Hematopoietic multipotent progenitor cell treated with erythropoietin and hydrocortisone succinate and interleukin-3 and kit ligand, for 6 days (in vitro differentiated cells): ENCODE measurements around the gene RAP1B.
A peak's percentile ranks its signal among the peaks of the same experiment; 100 is the strongest.
"Not testable (repeated sequence)": the region's sequence is repeated elsewhere in the genome, so short reads cannot be mapped to it uniquely, and the experiment has no call there.

ENCODE experiments used
- DNase-seq: peaks from one replicate; pipeline ENCODE4 v3.0.0-alpha.2; 2015

RAP1B gene

DNA sequence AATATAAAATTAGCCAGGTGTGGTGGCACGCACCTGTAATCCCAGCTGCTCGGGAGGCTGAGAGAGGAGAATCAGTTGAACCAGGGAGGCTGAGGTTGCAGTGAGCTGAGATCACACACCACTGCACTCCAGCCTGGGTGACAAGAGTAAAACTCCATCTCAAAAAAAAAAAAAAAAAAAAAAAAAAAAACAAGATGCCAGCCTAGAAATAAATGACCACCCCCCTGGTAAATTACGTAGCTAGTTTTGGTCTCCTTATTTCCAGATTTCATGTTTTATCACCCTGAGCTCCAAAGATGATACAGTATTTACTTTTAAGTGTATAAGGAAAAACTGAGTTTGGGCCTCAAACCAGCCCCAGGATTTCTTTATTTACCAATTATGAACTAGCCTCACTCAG lies 26.7 kb downstream of the RAP1B start:
- DNase-seq: not testable (repeated sequence)

- no peak for DNase-seq
Observed at GRCh38 chr12:68638171-68638570, 27.5 kb downstream of the RAP1B start.

DNA sequence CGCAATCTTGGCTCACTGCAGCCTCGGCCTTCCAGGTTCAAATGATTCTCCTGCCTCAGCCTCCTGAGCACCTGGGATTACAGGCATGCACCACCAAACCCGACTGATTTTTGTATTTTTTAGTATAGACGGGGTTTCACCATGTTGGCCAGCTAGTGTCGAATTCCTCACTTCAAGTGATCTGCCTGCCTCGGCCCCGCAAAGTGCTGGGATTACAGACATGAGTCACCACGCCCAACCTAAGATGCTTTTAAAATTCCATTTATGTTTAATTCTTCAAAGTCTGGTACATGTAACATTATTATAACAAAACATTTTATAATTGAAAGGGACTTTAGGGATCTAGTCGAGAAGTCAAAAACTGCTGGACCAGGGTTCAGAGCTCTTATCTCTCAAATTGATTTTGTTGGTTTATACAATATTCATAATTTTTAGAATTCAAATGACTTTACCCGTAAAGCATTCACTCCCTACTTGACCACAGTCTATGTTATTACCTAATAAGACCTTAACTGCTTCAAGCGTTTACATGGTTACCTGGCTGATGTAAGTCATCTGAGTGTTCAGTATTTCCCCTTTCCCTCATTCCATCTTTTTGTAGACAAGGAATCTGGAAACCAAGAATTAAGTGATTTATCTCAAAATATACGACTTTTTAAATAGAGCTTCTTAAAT lies 28.2 kb downstream of the RAP1B start:
- DNase-seq: no peak

- DNase-seq: no peak
Observed at GRCh38 chr12:68639396-68639767, 28.7 kb downstream of the RAP1B start.

DNA sequence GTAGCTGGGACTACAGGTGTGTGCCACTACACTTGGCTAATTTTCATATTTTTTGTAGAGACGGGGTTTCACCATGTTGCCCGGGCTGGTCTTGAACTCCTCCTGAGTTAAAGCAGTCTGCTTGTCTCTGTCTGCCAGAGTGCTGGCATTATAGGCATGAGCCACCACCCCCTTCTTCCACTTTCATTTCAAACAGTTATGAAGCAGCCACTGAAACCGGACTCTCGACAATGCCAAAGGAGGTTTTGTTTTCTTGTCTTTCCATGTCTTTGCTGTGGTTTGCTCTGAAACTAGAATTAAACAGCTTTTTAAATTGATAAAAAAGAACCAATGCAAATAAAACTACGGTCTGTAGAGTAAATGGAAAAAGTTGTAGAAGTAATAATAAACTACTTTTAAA lies 30.4 kb downstream of the RAP1B start:
- no peak for DNase-seq

DNA sequence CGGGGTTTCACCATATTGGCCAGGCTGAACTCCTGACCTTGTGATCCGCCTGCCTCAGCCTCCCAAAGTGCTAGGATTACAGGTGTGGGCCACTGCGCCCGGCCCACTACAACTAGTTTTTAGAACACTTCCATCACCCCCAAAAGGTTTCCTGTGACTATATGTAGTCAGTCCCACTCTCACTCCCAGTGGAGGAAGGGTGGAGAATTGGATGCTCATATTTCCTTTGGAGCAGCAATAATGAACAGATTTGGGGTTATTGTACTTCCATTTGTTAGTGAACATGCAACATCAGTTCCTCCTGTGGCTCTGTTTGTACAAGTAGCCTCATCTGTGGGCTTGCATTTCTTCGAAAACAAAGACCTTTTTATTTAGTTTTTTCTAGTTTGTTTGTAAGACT lies 35.8 kb downstream of the RAP1B start:
- DNase-seq: no peak

- no peak for DNase-seq
Observed at GRCh38 chr12:68647507-68647906, 36.8 kb downstream of the RAP1B start.

GRCh38 chr12:68648179-68648578 lies 37.5 kb downstream of the RAP1B start:
- DNase-seq: no peak

GRCh38 chr12:68665016-68665569 lies 54.4 kb downstream of the RAP1B start:
- DNase-seq: peak; percentile 38

- DNase-seq: peak; percentile 57
Observed at GRCh38 chr12:68667291-68667690, 56.6 kb downstream of the RAP1B start.

DNA sequence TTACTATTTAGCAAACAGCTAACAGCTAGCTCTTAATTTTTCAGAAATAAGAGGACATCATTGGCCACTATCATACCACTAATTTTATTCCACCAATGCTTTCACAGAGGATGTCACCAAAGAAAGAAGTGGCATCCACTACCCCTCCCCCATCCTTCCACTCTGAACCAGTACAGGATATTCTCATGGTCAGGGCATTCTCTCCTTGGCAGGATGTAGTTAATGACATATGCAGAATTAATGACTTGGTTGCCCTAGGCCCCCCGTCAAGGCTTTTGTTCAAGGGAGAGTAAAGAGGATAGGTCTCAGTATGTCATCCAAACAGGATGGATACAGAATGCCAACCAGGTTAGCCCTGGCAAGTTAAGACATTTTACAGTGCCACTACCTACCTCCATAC lies 57.2 kb downstream of the RAP1B start:
- DNase-seq: no peak

DNA sequence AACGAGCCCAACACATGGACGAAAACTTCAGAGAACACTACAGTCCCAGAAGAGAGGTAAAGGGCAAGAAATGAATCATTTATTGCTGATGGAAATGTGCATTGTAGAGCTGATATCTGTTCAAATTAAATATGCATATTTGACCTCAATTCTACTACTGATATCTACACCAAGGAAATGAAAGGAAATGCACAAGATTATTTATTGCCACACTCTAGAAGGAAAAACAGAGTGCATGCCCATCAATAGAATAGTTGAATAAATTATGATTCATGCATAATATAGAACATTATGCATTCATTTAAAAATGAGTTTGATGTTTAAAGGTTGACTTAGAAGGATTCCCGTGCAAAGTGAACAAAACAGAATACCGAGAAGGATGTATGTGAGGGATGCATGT lies 60.5 kb downstream of the RAP1B start:
- no peak for DNase-seq

- peak; percentile 44 for DNase-seq
Observed at GRCh38 chr12:68673788-68674187, 63.1 kb downstream of the RAP1B start.

GRCh38 chr12:68674376-68674775 lies 63.7 kb downstream of the RAP1B start:
- no peak for DNase-seq

GRCh38 chr12:68675101-68675842 lies 64.6 kb downstream of the RAP1B start:
- DNase-seq: peak; percentile 58

GRCh38 chr12:68676854-68677253 lies 66.2 kb downstream of the RAP1B start:
- DNase-seq: not testable (repeated sequence)

DNA sequence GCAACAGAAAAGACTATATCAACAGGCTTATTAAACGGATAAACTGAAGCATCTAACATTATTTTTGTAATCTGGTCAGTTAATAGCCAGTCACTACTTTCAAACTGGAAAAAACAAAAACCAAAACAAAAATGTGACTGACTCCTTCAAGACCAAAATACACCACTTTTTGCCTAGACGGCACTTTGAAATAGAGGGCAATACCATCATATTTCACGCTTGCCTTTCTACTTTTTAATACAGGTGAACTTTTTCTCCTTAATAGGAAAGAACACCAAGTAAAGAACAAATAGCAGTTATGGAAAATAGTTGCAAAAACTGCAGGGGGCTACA lies 75.5 kb downstream of the RAP1B start:
- DNase-seq: no peak

DNA sequence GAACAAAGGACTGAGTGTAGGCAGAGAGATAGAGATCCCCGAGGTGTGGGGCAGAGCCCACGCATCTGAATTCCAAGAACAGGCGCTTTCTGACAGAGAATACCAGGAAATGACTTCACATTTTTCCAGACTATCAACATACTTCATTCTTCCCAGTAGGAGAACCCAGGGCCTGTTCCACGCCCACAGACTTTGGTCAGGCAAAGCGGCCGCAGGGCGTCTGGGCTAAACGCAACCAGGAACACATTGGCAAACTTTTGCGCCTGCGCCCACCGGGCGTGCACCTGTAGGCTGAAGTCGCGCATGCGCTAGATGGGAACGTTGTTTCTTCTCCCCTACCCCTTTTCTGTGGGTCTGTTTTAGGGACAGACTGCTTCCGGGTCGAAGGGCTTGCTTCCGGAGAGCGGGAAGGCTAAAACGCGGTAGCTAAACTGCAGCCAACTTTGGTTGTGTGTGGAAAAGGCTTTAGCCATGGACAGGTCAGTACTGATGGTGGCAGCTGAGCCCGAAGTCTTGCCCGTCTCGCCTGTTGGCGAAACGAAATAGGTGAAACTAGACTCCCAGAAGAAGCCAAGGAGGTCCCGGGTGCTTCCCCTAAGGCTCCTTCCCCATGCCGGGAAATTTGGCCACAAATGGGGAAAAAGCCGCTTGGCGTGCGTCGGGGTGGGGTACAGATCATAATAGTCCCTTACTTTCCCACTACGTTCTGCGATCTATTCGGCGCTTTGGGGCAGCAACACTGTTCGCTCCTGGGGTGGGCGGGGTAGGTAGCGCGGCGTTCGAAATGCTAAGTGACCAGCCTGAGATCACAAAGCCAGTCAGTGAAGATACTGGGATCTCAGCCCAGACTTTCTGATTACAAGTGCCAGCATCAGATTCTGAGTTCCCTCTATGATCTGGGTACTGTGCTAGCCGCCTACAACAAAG lies 76.2 kb downstream of the RAP1B start, which contains the start of gene NUP107:
NUP107 (plus strand) TSS at position 384 of the 927 bp plus-strand sequence; CDS start at position 472, 88 bp downstream.
- DNase-seq: peak; percentile 100

- DNase-seq: no peak
Observed at GRCh38 chr12:68695454-68695853, 84.8 kb downstream of the RAP1B start.

DNA sequence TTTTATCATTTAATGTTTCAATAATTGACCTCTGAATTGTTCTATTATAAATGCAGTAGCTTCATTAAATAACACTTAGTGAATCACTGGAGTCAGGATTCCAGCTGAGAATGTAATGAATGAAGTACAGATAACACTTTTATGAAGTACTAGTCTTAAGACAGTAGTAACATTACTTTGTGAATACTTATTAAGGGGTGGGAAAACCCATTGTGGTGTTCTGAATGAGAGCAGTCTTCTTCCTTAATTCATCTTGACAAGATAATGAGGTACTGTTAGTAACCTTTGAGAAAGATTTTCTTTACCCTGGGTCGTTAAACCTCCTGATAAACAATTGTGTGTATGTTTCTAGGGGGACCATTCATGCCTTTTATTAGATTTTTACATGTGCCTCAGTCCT lies 88.8 kb downstream of the RAP1B start:
- no peak for DNase-seq
